ENCODE measurements around the gene C19orf44. TPM values are rescaled to one million over a fixed set of nuclear protein-coding genes. Genes with fewer than 3 reads are reported as not detected.
A peak's percentile ranks its signal among the peaks of the same experiment; 100 is the strongest.
"Not testable (repeated sequence)": the region's sequence is repeated elsewhere in the genome, so short reads cannot be mapped to it uniquely, and the experiment has no call there.

Gene C19orf44
- total RNA-seq (ENCODE audit: low replicate concordance), result 10.9 and 13.2 TPM in 2 replicates

- peak within 1 kb of the TSS; percentile 92 for H3K4me2 ChIP-seq
- no peaks in the 10 kb centered on the region for H3K27me3 ChIP-seq
- Mint-ChIP-seq H3K27me3 (ENCODE audit: insufficient read depth, low read depth) (peaks cover 2% of the 10 kb centered on the region), H3K4me3 (peak within 1 kb of the TSS; percentile 92), H3K4me1 (peaks cover 20% of the 10 kb centered on the region), H3K9me3 (no peaks in the 10 kb centered on the region), H3K36me3 (peaks cover 1% of the 10 kb centered on the region), H3K27ac (peak within 1 kb of the TSS; percentile 95)
- H3K9ac ChIP-seq, result peak within 1 kb of the TSS; percentile 52
- peak within 1 kb of the TSS; percentile 74 for H3K4me3 ChIP-seq
- H3K79me2 ChIP-seq (ENCODE audit: low read depth), result peaks cover 23% of the 10 kb centered on the region
- H3K27ac ChIP-seq, result no peak within 1 kb of the TSS
- no peaks in the 10 kb centered on the region for H4K20me1 ChIP-seq (ENCODE audit: low read depth)
- no peaks in the 10 kb centered on the region for H3K36me3 ChIP-seq
- DNase-seq (ENCODE audit: low spot score), result peak; percentile 100
- TF ChIP-seq EZH2 (IDR thresholded peaks at IDR 0.05), result no peak
- no peak for TF ChIP-seq CTCF (IDR thresholded peaks at IDR 0.05)
- no peak for TF ChIP-seq EZH2phosphoT487 (IDR thresholded peaks at IDR 0.05)
- peak within 1 kb of the TSS; percentile 92 for H2AFZ ChIP-seq (replicated peaks)
- H3K9me3 ChIP-seq (ENCODE audit: low read depth), result no peaks in the 10 kb centered on the region
- H3K4me1 ChIP-seq, result peaks cover 5% of the 10 kb centered on the region
- no peaks in the 10 kb centered on the region for H3F3A ChIP-seq (ENCODE audit: low read depth)
Measured at GRCh38 chr19:16495982-16496612, at the start of gene C19orf44, which contains the start of gene CALR3. Gene C19orf44, plus strand, starts transcription at chr19:16496394. Its CDS starts 4,399 bp downstream, at chr19:16500793. Gene CALR3, minus strand, starts transcription at chr19:16496167. Its CDS starts 38 bp downstream, at chr19:16496129.

DNA sequence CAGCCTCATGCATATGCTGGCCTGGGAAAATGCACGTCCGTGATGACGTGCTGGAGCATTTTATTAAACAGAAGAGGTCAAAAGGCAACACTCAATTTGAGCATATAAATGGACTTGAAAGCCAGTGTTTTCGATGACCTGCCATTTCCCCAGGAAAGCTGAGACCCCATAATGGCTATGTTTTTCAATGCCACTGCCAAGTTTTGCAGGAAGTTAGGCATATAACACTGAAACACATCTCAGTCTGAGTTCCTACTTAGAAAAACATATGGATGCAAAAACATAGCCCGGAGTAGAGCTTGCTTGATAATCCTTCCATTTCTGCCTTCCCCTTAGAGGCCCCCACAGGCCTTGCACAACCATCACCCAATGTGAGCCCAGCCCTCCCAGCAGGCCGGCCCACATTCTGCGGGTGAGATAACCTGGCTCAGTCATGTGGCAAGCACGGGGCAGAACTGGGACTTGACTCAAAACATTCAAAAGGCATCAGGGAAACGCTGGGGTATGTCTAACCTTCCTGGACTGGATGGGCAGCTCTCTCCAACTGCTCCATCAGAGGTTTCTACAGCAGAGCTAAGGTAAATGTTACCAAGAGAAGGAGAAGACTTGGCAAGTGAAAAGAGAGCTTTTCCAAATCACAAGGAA lies 49.3 kb upstream of the C19orf44 start:
- Mint-ChIP-seq H3K36me3 (peaks cover 7% of the 10 kb centered on the region), H3K4me1 (peaks cover 42% of the 10 kb centered on the region), H3K4me3 (no peak overlapping the region), H3K27me3 (ENCODE audit: insufficient read depth, low read depth) (peaks cover 3% of the 10 kb centered on the region), H3K27ac (no peak overlapping the region), H3K9me3 (no peaks in the 10 kb centered on the region)
- H2AFZ ChIP-seq (replicated peaks), result no peak overlapping the region
- TF ChIP-seq EZH2 (IDR thresholded peaks at IDR 0.05) (no peak), CTCF (IDR thresholded peaks at IDR 0.05) (no peak), EZH2phosphoT487 (IDR thresholded peaks at IDR 0.05) (no peak)
- H3K9me3 ChIP-seq (ENCODE audit: low read depth), result no peaks in the 10 kb centered on the region
- peaks cover 12% of the 10 kb centered on the region for H3F3A ChIP-seq (ENCODE audit: low read depth)
- H4K20me1 ChIP-seq (ENCODE audit: low read depth), result peaks cover 84% of the 10 kb centered on the region
- H3K79me2 ChIP-seq (ENCODE audit: low read depth), result peaks cover 92% of the 10 kb centered on the region
- no peak overlapping the region for H3K4me2 ChIP-seq
- peaks cover 21% of the 10 kb centered on the region for H3K4me1 ChIP-seq
- H3K36me3 ChIP-seq, result no peaks in the 10 kb centered on the region
- H3K27ac ChIP-seq, result no peak overlapping the region
- no peaks in the 10 kb centered on the region for H3K27me3 ChIP-seq
- H3K9ac ChIP-seq, result no peak overlapping the region
- no peak for DNase-seq (ENCODE audit: low spot score)
- H3K4me3 ChIP-seq, result no peak overlapping the region

DNA sequence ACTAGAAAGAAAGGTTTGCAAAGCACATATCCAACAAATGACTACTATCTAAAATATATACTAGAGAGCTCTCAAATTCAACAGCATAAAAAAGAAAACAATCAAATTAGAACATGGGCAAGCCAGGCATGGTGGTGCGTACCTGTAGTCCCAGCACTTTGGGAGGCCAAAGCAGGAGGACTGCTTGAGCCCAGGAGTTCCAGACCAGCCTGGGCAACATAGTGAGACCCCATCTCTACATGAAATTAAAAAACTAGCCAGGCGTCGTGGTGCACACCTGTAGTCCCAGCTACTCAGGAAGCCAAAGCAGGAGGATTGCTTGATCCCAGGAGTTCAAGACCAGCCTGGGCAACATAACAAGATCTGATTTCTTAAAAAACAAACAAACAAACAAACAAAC lies 47.3 kb upstream of the C19orf44 start:
- H3K9me3 ChIP-seq (ENCODE audit: low read depth); H3K27ac Mint-ChIP-seq; H3K4me3 Mint-ChIP-seq; H3K27me3 ChIP-seq; H2AFZ ChIP-seq (replicated peaks); DNase-seq (ENCODE audit: low spot score); H3K4me3 ChIP-seq; H3K36me3 Mint-ChIP-seq; H3K9ac ChIP-seq; H3K4me2 ChIP-seq; H3F3A ChIP-seq (ENCODE audit: low read depth); H3K9me3 Mint-ChIP-seq; H3K27ac ChIP-seq; H3K27me3 Mint-ChIP-seq (ENCODE audit: insufficient read depth, low read depth); H3K36me3 ChIP-seq: not testable (repeated sequence)
- Histone ChIP-seq H4K20me1 (ENCODE audit: low read depth) (peaks cover 73% of the 10 kb centered on the region), H3K4me1 (peaks cover 13% of the 10 kb centered on the region), H3K79me2 (ENCODE audit: low read depth) (peaks cover 98% of the 10 kb centered on the region)
- H3K4me1 Mint-ChIP-seq, result peaks cover 31% of the 10 kb centered on the region
